ENCODE data around the gene MOGAT3.
"Not testable (repeated sequence)": the region's sequence is repeated elsewhere in the genome, so short reads cannot be mapped to it uniquely, and the experiment has no call there.

The MOGAT3 gene

DNA sequence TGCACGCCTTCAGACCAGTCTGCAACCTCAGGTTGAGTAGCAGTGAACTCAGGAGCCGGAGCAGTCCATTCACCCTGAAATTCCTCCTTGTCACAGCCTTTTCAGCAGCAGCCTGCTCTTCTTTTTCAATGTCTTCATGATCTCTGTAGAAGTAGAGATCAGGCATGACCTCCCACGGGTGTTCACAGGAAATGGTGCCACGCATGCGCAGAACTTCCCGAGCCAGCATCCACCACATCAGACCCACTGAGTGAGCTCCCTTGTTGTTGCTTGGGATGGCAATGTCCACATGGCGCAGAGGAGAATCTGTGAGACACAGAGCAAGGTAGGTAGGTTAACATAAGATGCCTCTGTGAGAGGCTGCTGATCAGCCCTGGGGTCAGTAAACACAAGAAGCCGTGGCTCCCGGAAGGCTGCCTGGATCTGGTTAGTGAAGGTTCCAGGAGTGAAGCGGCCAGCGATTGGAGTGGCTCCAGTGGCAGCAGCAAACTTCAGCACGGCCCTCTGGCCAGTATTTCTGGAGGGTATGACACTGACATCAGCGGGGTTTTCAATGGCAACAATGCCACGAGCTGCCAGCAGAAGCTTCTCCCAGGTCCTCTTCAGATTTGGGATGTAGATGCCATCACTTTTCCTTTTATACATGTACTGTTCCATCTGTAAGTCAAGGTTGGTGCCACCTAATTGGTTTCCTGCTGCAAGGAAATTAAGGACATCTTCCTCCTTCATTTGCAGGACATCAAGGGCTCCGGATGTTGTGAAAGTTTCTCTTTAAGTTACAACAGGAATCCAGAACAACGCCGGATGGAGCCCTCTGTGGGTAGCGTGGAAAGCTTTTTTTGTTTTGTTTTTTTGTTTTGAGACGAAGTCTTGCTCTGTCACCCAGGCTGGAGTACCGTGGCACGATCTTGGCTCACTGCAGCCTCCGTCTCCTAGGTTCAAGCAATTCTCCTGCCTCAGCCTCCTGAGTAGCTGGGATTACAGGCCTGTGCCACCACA lies 3.2 kb upstream of the MOGAT3 start:
- DNase-seq = not testable (repeated sequence)

DNA sequence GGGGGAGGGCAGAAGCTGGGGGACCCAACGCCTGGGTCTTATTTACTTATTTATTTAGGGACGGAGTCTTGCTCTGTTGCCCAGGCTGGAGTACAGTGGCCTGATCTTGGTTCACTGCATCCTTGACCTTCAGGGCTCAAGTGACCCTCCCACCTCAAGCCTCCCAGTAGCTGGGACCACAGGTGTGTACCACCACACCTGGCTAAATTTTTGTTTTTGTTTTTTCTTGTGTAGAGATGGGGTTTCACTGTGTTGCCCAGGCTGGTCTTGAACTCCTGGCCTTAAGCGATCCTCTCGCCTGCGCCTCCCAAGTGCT lies 1.7 kb upstream of the MOGAT3 start:
- no peak for DNase-seq

DNA sequence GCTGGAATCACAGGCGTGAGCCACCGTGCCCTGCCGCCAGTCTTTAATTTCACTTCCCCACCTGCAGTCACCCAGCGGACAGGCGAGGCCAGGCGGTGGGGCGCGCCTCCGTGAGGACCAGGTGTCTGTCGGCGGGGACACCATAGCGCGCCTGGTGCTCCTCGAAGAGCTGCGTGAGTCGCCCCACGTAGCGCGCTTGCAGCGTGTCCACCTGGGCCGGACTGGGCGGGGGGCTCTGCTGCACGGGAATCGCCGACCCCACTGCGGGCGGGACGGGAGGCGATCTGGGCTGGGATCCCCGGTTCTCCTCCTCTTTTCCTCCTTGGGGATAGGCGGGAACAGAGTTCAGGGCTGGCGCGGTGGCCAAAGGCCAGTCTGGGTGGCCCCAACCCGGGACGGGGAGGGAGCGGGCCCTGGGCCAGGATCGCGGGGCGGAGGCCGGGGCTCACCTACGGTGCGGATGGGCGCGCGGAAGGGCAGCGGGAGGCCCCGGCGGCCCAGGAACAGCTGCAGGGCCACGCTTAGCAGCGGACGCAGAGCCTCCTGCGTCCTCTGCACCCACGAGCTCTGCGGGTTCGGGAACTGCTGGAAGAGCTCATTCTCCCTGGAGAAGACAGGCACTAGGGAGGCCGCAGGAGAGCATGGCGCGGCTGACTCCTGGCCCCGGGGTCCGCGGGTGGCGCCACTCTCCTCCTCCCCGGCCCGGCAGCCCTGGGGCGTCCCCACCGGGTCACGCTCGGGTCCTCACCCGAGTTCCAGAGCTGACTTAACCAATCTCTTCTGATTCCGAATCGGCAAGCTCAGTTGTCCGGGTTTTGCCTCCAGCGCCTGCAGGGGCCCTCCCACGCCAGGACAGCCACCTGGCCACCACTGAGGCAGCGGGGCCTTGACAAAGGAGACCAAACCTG lies 1.1 kb upstream of the MOGAT3 start:
- DNase-seq = peak in 1 of 2 experiments; percentile 43

DNA sequence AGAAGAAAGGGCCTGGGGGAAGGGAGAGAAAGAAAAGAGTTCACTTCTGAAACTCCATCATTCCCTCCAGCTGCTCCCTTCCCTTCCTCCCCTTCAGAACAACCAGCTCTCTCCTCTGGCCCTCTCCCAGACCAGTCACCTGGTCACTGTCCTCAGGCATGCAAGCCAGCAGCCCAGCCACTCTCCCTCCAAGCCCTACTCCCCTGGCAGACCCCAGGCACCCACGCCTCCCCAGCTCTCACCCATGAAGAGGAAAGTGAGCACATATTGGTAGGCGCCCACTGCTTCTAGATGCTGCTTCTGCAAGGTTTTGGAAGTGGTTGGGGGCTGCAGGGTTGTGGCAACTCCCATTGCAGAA lies 353 bp downstream of the MOGAT3 start:
- no peak for DNase-seq

DNA sequence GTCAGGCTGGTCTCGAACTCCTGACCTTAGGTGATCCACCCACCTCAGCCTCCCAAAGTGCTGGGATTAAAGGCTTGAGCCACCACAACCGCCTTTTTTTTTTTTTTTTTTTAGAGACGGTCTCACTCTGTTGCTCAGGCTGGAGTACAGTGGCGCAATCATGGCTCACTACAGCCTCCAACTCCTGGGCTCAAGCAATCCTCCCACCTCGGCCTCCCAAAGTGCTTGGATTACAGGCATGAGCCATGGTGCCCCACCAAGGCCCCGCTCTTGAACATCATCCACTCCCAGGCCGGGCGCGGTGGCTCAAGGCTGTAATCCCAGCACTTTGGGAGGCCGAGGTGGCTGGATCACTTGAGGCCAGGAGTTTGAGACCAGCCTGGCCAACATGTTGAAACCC lies 1.3 kb downstream of the MOGAT3 start:
- DNase-seq = not testable (repeated sequence)

DNA sequence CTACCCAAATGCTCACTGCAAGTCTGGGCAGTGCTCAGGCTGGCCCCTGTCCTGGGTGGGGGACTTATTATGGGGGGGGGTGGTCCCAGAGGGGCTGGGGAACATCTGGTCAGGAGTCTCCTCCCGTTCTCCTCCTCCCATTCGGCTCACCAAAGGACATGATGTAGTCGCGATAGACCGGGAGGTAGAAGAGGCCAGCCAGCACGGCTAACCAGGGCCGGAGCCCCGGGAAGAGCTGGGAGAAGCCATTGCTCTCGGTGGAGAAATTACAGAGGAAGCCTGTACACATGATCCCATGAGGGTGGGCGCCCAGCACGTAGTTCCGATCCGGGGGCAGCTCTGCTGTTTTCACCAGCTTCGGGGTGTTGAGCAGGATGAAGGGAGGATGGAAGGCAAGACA lies 2.4 kb downstream of the MOGAT3 start:
- no peak for DNase-seq

DNA sequence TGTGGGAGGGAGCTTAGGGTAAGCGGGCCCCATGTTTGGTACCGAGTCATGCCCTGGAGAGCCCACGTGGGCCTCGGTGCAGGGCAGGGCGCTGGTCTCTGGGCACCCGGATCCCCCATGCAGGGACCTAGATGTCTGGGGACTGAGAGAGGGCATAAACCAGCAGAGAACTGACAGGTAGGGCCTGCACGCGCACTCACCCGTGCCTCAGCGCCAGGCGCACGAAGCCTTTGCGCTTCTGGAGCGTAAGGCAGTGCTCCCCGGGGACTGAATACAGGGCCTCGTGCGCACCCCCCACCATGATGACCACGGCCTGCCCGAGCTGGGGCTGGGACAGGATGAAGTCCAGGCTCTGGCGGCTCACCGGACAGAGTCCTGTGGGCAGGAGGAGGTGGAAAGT lies 2.8 kb downstream of the MOGAT3 start:
- DNase-seq = no peak

DNA sequence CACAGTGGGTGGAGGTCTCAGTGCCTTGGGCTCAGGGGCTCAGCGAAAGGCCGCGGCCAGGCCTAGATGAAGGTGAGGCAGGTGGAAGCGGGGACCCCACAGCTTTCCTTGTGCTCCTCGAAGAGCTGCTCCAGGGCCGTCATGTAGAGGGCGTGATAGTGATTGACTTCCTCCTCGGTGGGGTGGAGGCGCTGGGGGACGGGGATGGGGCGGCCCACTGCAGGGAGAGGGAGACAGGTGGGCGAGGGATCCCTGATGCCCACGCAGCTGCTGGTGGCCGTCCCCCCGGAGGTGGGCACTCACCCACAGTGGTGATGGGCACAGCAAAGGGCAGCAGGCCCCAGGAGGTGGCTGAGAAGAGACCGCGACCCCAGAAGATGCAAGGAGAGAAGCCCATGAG lies 5.0 kb downstream of the MOGAT3 start:
- DNase-seq = no peak

DNA sequence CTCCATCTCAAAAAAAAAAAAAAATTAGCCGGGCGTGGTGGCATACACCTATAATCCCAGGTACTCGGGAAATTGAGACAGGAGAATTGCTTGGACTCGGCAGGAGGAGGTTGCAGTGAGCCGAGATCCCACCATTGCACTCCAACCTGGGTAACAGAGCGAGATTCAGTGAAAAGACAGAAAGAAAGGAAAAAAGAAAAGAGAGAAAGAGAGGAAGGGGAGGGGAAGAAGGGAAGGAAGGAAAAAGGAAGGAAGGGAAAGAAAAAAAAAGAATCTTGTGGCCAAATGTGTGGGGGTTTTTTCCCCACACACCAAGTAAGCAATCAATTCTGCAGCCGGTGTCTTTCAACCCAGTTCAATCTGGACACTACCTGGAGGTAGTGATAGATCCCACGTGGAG lies 11.7 kb downstream of the MOGAT3 start:
- DNase-seq = no peak

DNA sequence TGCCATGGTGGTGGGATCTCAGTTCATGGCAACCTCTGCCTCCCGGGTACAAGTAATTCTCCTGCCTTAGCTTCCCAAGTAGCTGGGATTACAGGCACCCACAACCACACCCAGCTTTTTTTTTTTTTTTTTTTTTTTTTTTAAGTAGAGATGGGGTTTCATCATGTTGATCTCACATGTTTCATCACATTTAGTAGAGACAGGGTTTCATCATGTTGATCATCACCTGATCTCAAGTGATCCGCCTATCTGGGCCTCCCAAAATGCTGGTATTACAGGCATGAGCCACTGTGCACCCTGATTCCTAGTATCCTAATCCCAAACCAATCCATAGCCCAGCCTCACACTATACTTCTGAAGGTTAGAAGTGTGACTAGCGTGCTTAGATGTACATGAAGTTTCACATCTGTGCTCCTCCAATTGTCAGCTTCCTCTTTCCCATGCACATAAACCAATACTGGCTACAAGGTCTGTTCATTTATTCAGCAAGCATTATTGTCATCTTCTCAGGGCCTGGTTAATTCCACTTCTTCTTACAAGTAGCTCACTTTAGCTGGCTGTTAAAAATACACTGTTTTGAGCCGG lies 13.9 kb downstream of the MOGAT3 start:
- no peak for DNase-seq

DNA sequence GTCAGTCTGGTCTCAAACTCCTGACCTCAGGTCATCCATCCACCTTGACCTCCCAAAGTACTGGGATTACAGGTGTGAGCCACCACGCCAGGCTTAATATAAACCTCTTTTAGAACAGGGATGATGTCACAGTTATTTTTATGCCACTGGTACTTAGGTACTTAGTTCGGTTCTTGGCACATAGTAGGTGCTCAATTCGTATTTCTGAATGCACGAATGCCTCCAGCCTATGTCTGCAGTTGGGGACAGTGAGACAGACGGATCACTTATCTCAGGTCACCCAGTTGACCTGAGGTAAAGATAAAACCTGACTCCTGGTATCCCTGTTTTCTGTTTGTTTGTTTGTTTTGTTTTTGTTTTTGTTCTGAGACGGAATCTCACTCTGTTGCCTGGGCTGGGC lies 14.6 kb downstream of the MOGAT3 start:
- no peak for DNase-seq

DNA sequence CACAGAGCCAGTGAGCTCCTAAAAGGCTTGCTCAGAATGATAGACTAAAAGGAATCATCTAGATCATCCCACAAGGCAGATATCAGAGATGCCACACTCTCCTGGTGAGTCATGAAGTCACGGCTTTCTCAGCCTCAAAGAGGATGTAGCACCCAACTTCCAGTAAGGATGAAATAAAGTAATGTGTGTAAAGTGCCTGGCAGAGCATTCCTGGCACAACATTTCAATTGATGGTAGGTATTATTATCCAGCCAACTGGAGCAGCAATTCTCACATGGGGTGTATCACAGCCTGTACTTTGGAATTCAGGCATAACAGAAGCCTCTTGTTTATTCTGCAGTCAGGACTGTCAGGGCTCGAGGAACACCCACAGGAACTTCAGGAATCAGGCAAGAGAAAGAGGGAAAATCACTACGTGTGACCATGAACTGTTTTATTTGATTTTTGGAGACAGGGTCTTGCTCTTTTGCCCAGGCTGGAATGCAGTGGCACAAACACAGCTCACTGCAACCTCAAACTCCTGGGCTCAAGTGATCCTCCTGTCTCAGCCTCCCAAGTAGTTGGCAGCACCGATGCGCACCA lies 15.5 kb downstream of the MOGAT3 start:
- DNase-seq = no peak

DNA sequence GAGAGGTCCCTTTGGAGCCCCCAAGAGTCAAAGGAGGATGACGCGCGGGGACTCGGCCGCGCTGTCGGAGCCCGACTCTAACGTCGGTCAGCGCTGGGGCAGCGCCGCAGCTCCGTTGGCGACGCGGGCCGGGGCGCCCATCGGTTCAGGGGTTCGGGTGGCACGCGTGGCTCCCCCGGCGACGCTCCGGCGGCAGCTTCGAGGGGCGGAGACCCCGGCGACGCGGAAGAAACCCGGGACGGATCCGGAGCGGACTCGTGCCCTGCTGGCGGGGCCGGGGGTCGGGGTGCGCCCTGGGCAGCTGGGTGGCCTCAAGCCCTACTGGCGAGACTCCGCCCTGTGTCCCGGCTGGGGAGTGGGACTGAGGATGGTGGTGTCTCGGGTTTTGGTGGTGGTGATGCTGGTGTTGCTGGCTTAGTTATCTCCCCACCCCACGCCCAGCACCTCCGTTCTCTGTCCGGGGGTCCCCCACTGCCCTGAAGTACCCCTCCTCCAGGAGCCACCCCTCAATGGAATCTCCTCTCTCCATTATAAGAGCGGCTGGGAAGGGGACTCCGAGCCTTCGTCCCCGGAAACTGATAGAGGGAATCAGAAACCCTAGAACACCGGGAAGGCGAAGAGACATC lies 20.6 kb downstream of the MOGAT3 start, which contains the start of gene NAT16:
Gene NAT16, minus strand, starts transcription at position 164 of the 626 bp plus-strand sequence. CDS start 5,486 bp downstream, outside the sequence.
- DNase-seq = no peak

DNA sequence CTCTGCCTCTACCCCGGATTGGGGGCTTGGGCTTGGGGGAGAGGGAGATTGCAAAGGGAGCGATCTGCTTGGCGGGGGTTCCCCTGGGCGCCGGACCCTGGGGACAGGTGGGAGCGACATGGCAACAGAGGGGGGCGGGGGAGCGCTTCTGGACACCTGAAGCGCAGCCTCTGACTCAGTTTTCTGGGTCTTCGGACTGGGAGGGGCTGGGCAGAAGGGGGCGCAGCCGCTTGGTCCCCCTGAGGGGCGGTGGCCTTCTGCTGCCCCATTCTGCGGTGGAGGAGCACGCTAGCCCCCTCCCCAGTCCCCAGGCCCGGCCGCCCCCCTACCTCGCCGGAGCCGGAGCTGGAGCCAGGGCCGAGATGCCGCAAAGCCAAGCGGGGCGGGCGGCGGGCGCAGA lies 21.1 kb downstream of the MOGAT3 start:
- no peak for DNase-seq

DNA sequence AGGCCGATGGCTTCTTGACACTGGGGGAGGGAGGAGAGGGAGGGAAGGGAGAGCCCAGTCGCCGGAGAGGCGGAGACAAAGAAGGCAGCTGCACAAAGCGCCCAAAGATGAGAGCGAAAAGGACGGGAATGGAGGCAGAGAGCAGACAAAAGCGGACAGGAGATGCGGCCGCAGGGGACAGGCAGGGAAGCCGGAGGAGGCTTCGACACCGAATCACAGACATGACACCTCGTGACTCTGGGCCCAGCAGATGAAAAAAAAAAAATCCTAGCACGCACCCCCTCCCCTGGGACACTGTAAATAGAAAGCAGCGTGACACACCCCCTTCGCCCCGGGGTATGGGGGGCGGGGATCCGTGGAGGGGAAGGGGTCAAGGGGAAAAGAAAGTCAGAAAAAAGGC lies 21.7 kb downstream of the MOGAT3 start:
- DNase-seq = peak in 1 of 2 experiments; percentile 50

DNA sequence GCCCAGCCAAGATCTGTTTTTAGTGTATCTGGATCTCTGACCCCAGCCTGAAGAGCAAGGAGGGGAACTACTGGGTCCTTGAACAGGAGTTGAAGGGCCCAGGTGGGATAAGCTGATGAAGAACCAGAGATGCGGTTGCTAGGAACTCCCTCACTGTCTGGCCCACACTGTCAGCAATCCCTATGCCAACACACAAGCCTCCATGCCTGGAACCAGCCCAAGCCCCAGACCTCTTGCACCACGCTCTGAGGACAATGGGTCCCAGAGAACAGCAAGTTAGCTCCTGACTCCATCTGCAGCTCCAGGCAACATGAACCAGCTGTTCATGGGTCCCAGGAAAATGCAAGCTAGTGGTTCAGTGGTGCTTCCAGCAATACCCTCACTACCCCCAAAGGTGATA lies 23.2 kb downstream of the MOGAT3 start:
- no peak for DNase-seq

DNA sequence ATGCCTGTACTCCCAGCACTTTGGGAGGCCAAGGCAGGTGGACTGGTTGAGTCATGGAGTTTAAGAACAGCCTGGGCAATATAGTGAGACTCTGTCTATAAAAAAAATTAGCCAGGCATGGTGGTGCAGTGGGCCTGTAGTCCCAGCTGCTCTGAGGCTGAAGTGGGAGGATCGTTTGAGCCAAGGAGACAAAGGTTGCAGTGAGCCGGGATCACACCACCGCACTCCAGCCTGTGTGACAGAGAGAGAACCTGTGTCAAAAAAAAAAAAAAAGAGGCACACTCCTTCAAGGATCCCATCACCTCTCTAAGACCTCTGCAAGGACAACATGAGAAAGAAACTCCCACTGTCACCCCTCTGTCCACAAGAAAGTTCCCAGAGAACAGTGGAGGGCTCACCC lies 25.2 kb downstream of the MOGAT3 start:
- no peak for DNase-seq

DNA sequence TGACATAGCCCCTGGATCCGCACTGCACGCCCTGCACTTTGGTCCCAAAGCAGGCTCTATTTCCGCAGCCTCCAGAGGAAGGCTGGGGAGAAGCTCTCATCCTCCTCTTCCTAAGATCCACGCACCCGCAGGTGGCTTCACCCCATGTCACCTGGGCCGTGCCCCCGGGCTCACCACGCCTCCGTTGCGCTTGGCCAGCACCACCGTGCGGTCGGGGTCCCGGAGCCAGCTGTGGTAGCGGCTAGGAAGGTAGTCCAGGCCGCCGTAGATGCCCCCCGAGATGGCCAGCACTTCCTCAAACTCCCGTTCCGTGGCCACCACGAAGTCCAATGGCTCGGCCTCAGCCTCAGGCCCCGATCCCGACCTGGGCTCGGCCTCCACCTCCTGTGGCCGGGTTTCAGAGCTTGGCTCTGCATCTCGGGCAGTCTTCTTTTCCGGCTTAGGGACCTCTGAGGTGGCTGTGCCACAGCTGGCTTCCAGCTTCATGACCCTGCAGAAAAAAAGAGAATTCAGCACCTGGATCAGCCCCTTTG lies 26.4 kb downstream of the MOGAT3 start:
- DNase-seq = no peak

DNA sequence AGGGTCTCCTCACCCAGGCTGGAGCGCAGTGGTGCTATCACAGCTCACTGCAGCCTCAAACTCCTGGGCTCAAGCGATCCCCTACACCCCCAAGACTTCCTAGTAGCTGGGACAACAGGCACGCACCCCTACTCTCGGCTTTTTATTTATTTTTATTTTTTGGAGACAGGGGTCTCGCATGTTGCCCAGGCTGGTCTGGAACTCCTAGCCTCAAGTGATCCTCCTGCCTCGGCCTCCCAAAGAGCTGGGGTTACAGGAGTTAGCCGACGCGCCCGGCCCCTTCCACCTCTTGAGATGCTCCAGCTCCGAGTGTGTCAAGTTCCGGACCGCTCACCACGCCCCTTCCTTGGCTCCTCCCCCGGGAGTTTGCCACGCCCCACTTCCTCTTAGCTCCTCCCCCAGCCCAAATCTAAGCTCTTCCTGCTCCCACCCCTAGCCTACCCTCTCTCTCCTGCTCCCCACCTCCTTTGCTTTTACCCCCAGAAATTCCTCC lies 27.0 kb downstream of the MOGAT3 start:
- peak in 1 of 2 experiments; percentile 47 for DNase-seq

DNA sequence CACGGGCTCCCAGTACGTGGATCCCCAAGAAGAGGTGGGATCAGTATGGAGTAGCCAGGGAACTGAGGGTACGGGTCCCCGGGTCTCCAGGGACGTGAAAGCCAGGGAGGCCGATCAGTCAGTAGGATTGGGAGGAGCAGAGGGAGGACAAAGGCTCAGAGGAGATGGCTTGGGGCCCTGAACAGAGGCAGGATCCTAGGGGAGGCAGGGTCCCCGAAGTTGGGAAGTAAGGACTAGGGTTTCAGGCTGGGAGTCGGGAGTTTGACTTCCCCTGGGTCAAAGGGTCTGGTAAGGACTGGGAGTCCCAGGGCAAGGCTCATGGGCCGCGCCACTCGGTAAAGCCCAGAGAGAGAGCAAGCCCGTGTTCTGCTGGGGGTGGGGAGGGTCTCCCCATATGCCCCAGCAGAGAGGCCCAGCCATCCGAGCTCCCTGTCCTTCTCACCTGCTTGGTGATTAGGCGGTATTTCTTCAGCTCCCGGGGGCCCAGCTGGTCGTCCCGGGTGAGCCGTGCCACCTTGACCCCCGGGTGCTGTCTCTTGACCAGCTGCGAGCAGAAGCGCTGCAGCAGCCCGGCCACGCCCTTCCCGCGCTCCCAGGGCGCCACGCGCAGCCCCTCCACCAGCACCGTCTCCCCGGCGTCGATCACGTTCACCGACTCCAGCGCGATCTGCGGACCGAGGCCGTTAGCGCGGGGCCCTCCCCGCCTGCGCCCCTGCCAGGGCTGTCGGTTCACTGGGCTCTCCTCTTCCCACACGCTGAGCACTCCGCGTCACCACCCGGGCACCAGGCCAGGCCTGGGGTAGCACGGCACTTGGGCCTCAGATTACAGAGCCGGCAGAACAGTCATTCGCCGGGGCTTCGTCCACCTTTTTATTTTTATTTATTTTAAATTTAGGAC lies 27.7 kb downstream of the MOGAT3 start:
- peak in 1 of 2 experiments; percentile 37 for DNase-seq

All from NCI-H526 (cell line).